ENCODE results near the gene MBD3.
A peak's percentile ranks its signal among the peaks of the same experiment; 100 is the strongest.
"Not testable (repeated sequence)": the region's sequence is repeated elsewhere in the genome, so short reads cannot be mapped to it uniquely, and the experiment has no call there.

Gene MBD3, protein sequence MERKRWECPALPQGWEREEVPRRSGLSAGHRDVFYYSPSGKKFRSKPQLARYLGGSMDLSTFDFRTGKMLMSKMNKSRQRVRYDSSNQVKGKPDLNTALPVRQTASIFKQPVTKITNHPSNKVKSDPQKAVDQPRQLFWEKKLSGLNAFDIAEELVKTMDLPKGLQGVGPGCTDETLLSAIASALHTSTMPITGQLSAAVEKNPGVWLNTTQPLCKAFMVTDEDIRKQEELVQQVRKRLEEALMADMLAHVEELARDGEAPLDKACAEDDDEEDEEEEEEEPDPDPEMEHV

DNA sequence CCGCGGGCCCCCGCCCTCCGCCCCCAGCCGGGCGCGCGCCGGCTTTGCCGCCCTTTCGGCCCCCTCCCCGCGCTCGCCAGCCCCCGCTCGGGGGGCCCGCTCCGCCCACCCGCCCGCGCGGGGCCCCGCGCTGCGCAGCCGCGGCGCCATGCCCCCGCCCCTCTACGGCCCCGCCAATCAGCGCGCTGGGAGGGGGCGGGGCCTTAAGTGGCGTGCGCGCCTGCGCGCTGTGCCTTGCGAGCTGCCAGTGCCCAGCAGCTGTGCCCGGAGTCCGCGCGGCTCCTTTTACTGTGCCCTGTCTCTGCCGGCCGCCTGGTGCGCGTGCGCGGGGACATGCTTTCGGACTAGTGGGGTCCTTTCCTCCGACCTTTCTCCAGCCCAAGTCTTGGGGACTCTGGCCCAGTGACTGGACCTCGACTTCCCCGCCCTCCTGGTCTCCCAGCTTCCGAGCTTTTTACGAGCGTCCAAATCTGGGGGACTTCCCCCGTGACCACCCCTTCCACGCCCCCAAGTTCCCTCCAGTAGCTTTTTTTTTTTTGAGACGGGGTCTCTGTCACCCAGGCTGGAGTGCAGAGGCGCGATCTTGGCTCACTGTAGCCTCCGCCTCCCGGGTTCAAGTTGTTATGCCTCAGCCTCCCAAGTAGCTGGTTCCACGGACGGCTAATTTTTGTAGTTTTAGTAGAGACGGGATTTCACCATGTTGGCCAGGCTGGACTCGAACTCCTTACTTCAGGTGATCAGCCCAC, at the start of gene MBD3:
Gene MBD3 (minus strand): TSS at position 111 of the 746 bp plus-strand sequence. CDS start 234 bp downstream, outside the sequence.
- Mint-ChIP-seq H3K36me3 (peaks cover 7% of the 10 kb centered on the region), H3K27me3 (no peaks in the 10 kb centered on the region), H3K9me3 (no peaks in the 10 kb centered on the region), H3K27ac (peak within 1 kb of the TSS; percentile 93), H3K4me1 (peaks cover 12% of the 10 kb centered on the region), H3K4me3 (peak within 1 kb of the TSS; percentile 94)

DNA sequence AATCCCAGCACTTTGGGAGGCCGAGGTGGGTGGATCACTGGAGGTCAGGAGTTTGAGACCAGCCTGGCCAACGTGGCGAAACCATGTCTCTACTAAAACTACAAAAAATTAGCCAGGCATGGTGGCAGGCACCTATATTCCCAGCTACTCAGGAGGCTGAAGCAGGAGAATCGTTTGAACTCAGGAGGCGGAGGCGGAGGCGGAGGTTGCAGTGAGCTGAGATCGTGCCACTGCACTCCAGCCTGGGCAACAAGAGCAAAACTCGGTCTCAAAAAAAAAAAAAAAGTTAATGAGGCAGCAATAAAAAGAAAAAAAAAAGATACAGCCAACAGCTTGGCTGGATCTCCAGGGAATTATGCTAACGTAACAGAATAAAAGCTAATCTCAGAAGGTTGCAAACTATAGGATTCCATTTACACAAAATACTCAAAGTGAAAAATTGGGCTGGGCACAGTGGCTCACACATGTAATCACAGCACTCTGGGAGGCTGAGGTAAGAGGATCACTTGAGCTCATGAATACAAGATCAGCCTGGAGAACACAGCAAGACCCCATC, 48.3 kb upstream of the MBD3 start:
- H3K9me3 Mint-ChIP-seq, H3K4me1 Mint-ChIP-seq, H3K27ac Mint-ChIP-seq, H3K4me3 Mint-ChIP-seq, H3K36me3 Mint-ChIP-seq, H3K27me3 Mint-ChIP-seq: not testable (repeated sequence)

DNA sequence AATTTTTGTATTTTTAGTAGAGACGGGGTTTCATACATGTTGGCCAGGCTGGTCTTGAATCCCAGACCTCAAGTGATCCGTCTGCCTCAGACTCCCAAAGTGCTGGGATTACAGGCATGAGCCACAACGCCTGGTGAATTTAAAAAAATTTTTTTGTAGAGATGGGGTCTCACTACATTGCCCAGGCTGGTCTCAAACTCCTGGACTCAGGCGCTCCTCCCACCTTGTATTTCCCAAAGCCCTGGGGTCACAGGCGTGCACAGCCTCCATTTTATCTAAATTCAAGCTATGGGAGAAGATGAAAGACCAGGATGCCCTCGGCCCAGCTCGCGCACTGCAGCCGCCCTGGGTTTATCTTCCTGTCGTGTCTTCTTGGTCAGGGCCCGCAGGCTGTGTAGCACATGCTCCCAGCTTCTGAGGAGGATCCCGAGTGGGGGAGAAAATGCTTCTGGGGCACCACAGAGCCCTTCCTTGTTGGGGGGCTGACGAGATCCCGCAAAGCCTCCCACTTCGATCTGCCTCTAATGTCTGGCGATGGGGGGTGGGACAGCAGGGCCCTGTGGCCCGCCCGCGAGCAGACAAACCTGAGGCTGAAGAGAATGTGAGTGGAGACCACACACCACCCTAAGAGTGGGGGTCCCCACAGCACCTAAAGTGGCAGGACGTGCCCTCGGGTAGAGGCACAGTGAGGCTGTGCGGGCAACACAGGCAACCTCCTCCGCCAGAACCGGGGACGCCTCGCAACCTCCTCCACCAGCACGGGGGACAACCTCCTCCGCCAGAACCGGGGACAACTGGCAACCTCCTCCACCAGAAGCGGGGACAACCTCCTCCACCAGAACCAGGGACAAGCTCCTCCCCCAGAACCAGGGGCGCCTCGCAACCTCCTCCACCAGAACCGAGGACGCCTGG, 43.9 kb upstream of the MBD3 start:
- no peaks in the 10 kb centered on the region for H3K9me3 Mint-ChIP-seq
- H3K27me3 Mint-ChIP-seq: no peaks in the 10 kb centered on the region
- H3K4me1 Mint-ChIP-seq: peaks cover 9% of the 10 kb centered on the region
- peaks cover 6% of the 10 kb centered on the region for H3K36me3 Mint-ChIP-seq
- H3K4me3 Mint-ChIP-seq: no peak overlapping the region
- H3K27ac Mint-ChIP-seq: no peak overlapping the region

DNA sequence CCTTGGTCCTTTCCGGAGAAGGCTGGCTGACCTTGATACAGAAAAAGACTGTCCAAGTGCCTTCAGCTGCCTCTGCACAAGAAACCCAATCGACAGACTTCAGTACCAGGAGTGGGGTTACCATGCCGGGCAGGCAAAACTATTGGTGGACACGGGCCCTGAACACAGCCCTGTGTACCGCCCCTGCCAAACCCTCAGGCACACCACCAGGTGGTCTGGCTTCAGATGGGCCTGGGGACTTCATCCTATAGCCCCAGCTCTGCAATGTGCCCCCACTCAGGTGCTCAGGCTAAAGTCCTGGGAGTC, 42.2 kb upstream of the MBD3 start:
- Mint-ChIP-seq H3K27me3 (no peaks in the 10 kb centered on the region), H3K36me3 (peaks cover 6% of the 10 kb centered on the region), H3K4me3 (no peak overlapping the region), H3K27ac (no peak overlapping the region), H3K4me1 (peaks cover 9% of the 10 kb centered on the region), H3K9me3 (no peaks in the 10 kb centered on the region)

DNA sequence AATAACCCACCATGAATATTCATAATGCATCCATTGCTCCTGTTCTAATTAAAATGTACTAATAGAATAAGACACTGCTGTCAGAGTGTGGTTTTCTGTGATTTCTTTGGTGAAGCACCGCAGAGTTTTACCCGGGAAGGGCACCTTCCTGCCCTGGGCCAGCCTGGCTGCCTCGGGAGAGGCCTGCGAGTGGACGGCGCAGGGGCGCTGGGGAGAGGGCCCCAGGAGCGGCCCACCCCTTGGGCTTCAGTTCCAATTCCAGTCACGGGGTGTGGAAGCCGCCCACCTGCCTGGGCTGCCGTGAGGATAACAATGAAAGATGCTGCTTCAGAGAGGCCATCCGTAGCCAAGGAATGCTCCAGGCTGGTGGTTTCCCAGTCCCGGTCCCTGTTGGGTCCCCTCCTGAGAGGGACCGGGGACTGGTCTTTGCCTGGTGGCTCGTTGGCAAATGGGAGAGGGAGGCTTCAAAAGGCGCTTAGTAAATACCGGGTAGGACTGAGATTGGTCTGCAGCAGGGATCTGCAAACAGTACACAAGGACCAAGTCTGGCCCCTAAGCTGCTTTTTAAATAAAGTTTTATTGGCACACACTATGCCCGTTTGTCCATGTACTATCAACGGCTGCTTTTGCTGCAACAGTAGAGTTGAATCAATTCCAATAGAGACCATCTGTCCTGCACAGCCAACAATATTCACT, 41.7 kb upstream of the MBD3 start:
- Mint-ChIP-seq H3K4me1 (peaks cover 5% of the 10 kb centered on the region), H3K27ac (no peak overlapping the region), H3K27me3 (no peaks in the 10 kb centered on the region), H3K9me3 (no peaks in the 10 kb centered on the region), H3K36me3 (peaks cover 3% of the 10 kb centered on the region), H3K4me3 (no peak overlapping the region)

DNA sequence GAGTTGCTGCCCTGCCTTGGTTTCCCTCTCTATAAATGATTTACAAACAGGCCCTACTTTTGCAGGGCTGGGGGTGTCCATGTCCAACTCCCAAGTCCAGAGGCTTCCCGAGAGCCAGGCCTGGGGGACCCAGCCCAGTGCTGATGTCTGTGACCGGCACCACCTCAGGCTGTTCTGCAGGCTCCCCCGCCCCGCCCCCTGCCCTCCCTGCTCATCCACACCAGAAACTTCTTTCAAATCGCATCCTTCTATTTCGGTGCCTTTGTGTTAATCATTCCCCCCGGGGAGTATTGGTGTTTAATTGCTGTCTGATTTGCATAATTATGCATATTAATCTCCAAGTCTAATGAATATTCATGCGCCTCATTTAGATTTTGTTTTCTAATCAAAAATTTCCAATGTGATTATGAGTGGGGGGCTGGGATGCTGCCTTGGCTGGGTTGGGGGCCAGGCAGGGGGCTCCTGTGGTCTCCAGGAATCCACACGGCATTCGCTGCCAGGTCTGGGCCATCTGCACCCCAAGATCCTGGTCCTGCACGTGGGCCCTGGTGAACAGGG, 40.7 kb upstream of the MBD3 start:
- no peak overlapping the region for H3K4me3 Mint-ChIP-seq
- H3K36me3 Mint-ChIP-seq: peaks cover 1% of the 10 kb centered on the region

DNA sequence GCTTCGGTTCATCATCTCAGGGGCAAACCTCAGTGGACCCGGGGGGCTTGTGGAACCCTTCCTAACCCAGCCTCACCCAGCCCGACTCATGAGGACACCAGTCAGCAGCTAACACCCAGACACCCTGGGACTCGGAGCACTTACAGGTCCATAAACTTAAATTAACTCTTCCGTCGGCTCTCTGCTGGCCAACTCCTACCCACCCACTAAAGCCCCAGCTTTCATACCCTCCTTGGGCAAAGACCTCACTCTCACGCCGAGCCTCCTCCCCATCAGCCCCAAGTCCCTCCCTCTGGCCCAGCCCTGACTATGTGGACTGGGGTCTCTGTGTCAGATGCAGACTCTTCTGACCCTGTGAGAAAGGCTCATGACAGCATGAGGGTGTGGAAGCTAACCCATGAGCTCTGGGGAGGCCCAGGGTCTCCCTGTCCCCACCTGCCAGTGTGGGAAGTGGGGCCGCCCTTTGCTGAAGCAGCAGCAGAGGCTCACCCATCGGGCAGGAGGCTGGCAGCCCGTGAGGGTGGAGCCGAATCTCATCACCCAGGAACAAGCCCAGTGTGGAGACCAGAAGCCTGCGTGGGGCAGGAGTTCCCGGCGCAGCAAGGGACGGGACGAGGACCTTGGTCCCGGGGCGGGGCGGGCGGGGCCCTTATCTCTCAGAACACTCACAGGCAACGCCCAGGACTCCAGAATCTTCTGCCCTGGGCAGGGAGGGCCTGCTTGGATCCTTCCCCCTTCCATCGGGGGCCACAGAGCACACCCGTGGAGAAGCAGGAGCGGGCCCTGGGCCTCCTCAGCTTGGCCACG, 40.0 kb upstream of the MBD3 start:
- Mint-ChIP-seq H3K27me3 (no peaks in the 10 kb centered on the region), H3K4me1 (peaks cover 5% of the 10 kb centered on the region), H3K27ac (no peak overlapping the region), H3K9me3 (no peaks in the 10 kb centered on the region), H3K4me3 (no peak overlapping the region), H3K36me3 (peaks cover 1% of the 10 kb centered on the region)

More for the DNA sequence above, 40.7 kb upstream of the MBD3 start:
- Mint-ChIP-seq H3K27me3 (no peaks in the 10 kb centered on the region), H3K27ac (no peak overlapping the region), H3K9me3 (no peaks in the 10 kb centered on the region), H3K4me1 (peaks cover 5% of the 10 kb centered on the region)

DNA sequence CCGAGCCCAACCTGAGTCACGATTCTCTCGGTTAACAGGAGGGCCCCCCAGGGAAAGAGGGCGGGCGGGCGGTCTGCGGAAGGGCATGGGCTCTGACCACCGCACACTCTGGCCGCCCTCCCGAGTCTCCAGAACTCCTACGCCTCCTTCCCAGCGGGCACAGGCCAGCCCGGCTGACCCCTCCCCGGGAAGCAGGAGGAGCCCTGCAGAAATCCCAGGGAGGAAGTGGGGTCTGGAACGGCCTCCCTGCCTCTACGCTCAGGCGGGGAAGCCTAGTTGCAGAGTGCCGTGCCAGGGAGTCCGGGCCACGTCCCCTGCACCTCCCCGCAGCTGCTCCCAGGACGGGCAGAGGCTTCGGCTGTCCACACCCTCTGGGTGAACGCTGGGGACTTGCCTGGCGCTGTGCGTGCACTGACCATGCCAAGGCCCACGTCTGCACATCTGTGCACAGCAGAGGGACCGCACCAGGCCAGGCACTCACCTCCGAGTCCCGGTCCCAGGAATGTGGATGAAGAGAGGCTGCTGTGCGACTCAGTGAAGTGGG, 39.0 kb upstream of the MBD3 start:
- Mint-ChIP-seq H3K36me3 (peaks cover 1% of the 10 kb centered on the region), H3K27ac (no peak overlapping the region), H3K4me1 (peaks cover 5% of the 10 kb centered on the region), H3K9me3 (no peaks in the 10 kb centered on the region), H3K27me3 (no peaks in the 10 kb centered on the region), H3K4me3 (no peak overlapping the region)

DNA sequence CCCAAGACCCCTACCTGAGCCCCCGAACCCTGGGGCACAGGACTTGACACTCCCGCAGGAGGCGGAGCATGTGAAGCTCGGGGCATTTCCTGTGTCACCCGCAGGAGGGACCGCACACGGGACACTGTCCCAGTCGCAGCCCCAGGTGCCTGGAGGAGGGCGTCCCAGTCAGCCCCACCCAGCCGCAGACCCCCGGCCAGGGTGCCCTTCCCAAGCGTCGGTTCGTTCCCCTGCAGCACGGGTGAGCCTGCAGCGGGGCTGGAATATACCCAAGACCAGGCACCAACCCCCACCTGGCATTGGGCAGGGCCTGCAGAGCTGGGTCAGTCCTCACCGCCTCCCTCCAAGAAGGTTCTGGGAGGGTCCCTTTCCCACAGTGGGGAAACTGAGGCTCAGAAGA, 38.1 kb upstream of the MBD3 start:
- H3K4me3 Mint-ChIP-seq: no peak overlapping the region
- H3K9me3 Mint-ChIP-seq: no peaks in the 10 kb centered on the region
- H3K27ac Mint-ChIP-seq: no peak overlapping the region
- H3K36me3 Mint-ChIP-seq: peaks cover 1% of the 10 kb centered on the region
- H3K27me3 Mint-ChIP-seq: no peaks in the 10 kb centered on the region
- H3K4me1 Mint-ChIP-seq: peaks cover 4% of the 10 kb centered on the region

DNA sequence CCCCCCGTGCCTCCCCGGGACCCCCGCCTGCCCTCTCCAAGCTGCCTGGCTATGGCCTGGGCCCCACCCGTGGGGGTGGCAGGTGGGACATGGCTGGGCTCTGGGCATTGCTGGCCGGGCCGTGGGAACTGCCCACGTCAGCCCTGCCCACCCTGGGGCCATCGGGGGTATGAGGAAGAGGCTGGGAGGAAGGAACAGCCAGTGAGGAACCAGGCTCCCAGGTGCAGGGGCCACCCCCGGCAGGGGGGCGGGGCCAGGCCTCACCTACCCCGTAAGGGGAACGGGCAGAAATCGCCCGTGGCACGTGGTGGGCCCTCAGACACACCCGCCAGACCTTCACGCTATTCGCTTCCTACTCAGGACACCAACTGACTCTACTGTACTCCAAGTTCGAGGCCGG, 37.3 kb upstream of the MBD3 start:
- Mint-ChIP-seq H3K27ac (no peak overlapping the region), H3K27me3 (no peaks in the 10 kb centered on the region), H3K4me3 (no peak overlapping the region), H3K4me1 (no peaks in the 10 kb centered on the region), H3K9me3 (no peaks in the 10 kb centered on the region), H3K36me3 (no peaks in the 10 kb centered on the region)

DNA sequence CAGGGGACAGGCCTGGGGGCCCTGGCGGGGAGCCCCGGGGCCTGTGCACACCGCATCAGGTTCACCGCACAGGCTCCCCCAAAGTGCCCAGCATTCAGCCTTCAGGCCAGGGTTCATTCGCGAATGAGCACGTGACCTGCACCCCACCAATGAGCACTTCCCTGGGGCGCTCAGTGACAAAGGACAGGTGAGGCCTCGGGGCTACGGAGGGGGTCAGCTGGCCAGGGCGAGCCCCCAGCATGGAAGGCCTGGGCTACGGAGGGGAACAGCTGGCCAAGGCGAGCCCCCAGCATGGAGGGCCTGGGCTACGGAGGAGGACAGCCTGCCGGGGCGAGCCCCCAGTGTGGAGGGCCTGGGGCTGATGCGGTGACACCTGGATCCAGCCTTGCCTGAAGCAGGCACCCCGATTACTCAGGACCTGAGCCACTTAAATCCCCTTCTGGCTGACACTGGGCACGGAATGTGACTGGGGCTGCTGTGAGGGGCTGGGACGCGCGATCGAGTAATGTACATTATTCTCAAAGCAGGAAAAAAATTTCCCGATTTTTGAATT, 36.7 kb upstream of the MBD3 start:
- Mint-ChIP-seq H3K27me3 (no peaks in the 10 kb centered on the region), H3K4me3 (no peak overlapping the region), H3K9me3 (no peaks in the 10 kb centered on the region), H3K4me1 (no peaks in the 10 kb centered on the region), H3K27ac (no peak overlapping the region), H3K36me3 (no peaks in the 10 kb centered on the region)

DNA sequence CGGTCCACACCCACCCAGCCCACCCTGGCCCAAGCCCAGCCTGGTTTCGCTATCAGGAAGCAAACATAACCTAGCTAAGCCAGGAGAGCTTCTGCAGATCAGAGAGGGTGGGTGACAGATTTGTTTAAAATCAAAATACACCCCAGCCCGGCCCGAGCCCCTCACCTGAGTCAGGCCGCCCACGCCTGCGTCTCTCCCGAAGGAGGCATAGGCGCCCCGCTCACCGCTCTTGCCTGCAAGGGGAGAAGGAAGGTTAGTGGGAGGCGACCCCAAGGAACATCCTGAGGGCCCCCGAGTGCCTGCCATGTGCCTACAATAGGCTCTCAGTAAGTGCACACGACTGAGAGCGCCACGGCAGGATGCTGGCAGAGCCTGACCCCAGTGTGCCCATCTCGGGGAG, 34.5 kb upstream of the MBD3 start:
- Mint-ChIP-seq H3K9me3 (no peaks in the 10 kb centered on the region), H3K27me3 (no peaks in the 10 kb centered on the region), H3K4me3 (no peak overlapping the region), H3K36me3 (peaks cover 4% of the 10 kb centered on the region), H3K27ac (no peak overlapping the region), H3K4me1 (no peaks in the 10 kb centered on the region)

DNA sequence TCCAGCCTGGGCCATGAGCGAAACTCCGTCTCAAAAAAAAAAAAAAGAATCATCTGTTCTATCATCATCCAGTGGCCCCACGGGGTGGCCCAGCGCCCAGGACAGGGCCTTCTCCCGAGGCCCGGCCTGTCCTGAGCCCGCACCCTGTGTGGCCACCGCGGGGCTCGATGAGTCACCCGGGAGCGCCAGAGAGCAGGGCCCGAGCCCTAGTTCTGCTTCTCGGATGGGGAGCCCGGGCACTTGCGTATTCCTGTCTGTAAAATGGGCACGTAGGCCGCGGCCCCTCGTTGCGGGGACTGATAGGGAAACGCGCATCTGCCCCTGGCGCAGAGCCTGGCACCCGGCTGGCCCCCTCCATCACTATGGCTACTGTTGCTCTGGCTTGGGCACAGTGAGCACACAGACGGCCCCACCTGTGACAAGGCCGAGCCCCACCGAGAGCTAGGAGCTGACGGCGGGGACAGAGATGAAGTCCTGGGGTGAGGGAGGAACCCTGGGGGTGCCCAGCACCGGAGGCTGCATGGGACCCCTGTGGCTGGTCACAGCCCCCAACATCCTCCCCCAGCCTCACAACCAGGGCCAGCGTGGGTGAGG, 33.8 kb upstream of the MBD3 start:
- Mint-ChIP-seq H3K27me3 (no peaks in the 10 kb centered on the region), H3K4me1 (no peaks in the 10 kb centered on the region), H3K27ac (no peak overlapping the region), H3K4me3 (no peak overlapping the region), H3K36me3 (peaks cover 4% of the 10 kb centered on the region), H3K9me3 (no peaks in the 10 kb centered on the region)
